ENCODE data around the gene WDR7.
A peak's percentile ranks its signal among the peaks of the same experiment; 100 is the strongest.

WDR7 gene

DNA sequence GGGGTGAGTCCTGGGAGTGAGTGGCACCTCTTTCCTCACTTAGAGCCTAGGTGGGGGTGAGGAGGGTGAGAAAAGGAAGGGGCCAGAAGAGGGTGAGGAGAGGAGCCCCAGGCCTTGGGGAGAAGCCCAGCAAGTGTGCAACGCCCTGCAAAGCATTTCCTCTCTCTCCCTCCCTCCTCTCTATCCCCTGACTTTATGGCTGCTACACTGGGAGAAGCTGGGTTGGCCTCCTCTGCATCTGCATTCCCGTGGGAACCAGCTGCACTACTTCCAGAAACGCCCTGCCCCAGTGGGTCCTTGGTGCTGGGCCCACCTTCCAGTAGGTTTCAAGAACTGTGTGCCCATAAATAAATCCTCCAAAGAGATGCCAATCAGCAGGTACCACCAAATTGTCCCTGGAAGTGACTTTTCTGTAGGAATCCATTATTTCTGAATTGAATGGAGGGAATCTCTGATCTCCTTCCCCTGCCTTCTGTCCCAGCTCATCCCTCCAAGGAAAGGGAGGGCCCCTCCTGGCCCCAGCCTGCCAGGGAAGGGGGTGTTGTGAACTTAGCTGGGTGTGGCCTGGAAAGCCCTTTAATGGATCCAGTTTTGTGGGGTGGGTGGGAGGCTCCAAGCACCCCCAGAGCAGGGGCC is 400.0 kb downstream of the WDR7 start:
- Histone ChIP-seq H3K4me3 (IDR thresholded peaks at IDR 0.05; ENCODE audit: insufficient read depth, low read depth, low read length) (no peak overlapping the region), H3K79me2 (ENCODE audit: insufficient read depth, low read depth) (no peaks in the 10 kb centered on the region), H3K27ac (peak overlapping the region; percentile 96), H4K20me1 (ENCODE audit: insufficient read depth) (no peaks in the 10 kb centered on the region), H3K36me3 (ENCODE audit: insufficient read depth) (no peaks in the 10 kb centered on the region), H3K4me2 (peak overlapping the region; percentile 98), H3K9ac (peak overlapping the region; percentile 60), H3K4me1 (ENCODE audit: low read depth, poor library complexity, severe bottlenecking) (peaks cover 57% of the 10 kb centered on the region), H2AFZ (ENCODE audit: low read depth) (peak overlapping the region; percentile 47), H3K27me3 (ENCODE audit: insufficient read depth, low read depth) (no peaks in the 10 kb centered on the region)
- TF ChIP-seq, protein P1, sequence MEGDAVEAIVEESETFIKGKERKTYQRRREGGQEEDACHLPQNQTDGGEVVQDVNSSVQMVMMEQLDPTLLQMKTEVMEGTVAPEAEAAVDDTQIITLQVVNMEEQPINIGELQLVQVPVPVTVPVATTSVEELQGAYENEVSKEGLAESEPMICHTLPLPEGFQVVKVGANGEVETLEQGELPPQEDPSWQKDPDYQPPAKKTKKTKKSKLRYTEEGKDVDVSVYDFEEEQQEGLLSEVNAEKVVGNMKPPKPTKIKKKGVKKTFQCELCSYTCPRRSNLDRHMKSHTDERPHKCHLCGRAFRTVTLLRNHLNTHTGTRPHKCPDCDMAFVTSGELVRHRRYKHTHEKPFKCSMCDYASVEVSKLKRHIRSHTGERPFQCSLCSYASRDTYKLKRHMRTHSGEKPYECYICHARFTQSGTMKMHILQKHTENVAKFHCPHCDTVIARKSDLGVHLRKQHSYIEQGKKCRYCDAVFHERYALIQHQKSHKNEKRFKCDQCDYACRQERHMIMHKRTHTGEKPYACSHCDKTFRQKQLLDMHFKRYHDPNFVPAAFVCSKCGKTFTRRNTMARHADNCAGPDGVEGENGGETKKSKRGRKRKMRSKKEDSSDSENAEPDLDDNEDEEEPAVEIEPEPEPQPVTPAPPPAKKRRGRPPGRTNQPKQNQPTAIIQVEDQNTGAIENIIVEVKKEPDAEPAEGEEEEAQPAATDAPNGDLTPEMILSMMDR (conservative IDR thresholded peaks at IDR 0.05; ENCODE audit: low read depth, low read length), result no peak

DNA sequence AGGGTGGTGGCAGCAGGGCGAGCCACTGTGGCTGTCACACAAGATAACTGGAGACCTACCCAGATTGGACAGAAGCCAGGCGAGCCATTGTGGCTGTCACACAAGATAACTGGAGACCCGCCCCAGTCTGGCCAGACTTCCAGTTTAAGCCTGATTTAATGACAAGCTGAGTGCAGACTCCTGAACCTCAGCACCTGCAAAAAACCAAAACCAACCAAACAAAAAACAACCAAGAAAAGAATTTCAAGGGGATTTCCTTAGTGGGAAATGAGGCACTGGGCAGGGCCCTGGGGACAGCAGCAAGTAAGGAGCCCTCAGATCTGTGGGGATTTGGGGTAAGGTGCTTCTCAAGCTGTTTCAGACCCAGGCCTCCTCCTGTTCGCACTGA is 400.5 kb downstream of the WDR7 start:
- no peaks in the 10 kb centered on the region for H3K36me3 ChIP-seq (ENCODE audit: insufficient read depth)
- no peak overlapping the region for H3K4me3 ChIP-seq (IDR thresholded peaks at IDR 0.05; ENCODE audit: insufficient read depth, low read depth, low read length)
- H4K20me1 ChIP-seq (ENCODE audit: insufficient read depth), result no peaks in the 10 kb centered on the region
- TF ChIP-seq, protein P1 (conservative IDR thresholded peaks at IDR 0.05; ENCODE audit: low read depth, low read length), result no peak
- peaks cover 57% of the 10 kb centered on the region for H3K4me1 ChIP-seq (ENCODE audit: low read depth, poor library complexity, severe bottlenecking)
- peak overlapping the region; percentile 98 for H3K4me2 ChIP-seq
- no peaks in the 10 kb centered on the region for H3K79me2 ChIP-seq (ENCODE audit: insufficient read depth, low read depth)
- peak overlapping the region; percentile 47 for H2AFZ ChIP-seq (ENCODE audit: low read depth)
- H3K27ac ChIP-seq, result peak overlapping the region; percentile 96
- peak overlapping the region; percentile 60 for H3K9ac ChIP-seq
- H3K27me3 ChIP-seq (ENCODE audit: insufficient read depth, low read depth), result no peaks in the 10 kb centered on the region

DNA sequence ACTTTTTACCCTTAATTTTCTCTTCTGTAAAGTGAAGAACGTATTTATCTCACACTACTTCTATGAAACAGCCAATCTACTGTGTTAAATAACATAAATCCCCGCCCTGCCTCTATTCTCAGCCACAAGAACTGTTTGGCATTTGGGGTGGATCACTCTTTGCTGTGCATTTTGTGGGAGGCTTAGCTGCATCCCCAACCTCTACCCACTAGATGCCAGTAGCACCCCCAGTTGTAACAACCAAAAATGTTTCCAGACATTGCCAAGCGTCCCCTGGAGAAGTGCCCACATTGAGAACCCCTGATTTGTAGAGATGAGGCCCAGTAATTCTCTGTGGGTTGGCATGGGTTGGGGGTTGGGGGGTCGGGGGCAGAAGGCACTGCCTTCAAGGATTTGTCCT is 401.0 kb downstream of the WDR7 start:
- TF ChIP-seq, protein P1 (conservative IDR thresholded peaks at IDR 0.05; ENCODE audit: low read depth, low read length), result peak; percentile 80

DNA sequence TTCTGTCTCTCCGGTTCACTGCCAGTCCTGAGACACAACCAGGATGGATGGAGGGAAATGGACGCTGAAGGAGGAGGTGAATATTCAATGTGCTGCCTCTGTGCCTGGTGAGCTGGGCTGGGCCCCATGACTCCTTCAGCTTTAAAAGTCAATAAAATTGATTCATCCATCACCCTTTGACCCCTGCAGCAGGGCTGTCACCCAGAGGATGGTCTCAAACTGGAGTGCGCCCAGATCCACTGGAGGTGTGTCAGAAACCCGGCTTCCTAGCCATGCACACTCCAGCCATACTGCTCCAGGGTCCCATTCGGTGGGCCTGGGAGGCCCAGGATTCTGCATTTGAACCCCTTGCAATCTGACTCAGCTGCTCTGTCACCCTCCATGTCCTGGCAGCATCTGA is 401.6 kb downstream of the WDR7 start:
- Histone ChIP-seq H3K27ac (peak overlapping the region; percentile 96), H3K4me1 (ENCODE audit: low read depth, poor library complexity, severe bottlenecking) (peaks cover 57% of the 10 kb centered on the region), H3K4me3 (IDR thresholded peaks at IDR 0.05; ENCODE audit: insufficient read depth, low read depth, low read length) (no peak overlapping the region), H3K9ac (peak overlapping the region; percentile 60), H3K4me2 (peak overlapping the region; percentile 98), H2AFZ (ENCODE audit: low read depth) (peak overlapping the region; percentile 47), H3K79me2 (ENCODE audit: insufficient read depth, low read depth) (no peaks in the 10 kb centered on the region), H3K36me3 (ENCODE audit: insufficient read depth) (no peaks in the 10 kb centered on the region), H4K20me1 (ENCODE audit: insufficient read depth) (no peaks in the 10 kb centered on the region), H3K27me3 (ENCODE audit: insufficient read depth, low read depth) (no peaks in the 10 kb centered on the region)
- TF ChIP-seq, protein P1 (conservative IDR thresholded peaks at IDR 0.05; ENCODE audit: low read depth, low read length), result no peak

More for the DNA sequence above, 401.0 kb downstream of the WDR7 start:
- no peaks in the 10 kb centered on the region for H3K36me3 ChIP-seq (ENCODE audit: insufficient read depth)
- H3K4me2 ChIP-seq, result peak overlapping the region; percentile 98
- peak overlapping the region; percentile 96 for H3K27ac ChIP-seq
- no peaks in the 10 kb centered on the region for H4K20me1 ChIP-seq (ENCODE audit: insufficient read depth)
- H3K79me2 ChIP-seq (ENCODE audit: insufficient read depth, low read depth), result no peaks in the 10 kb centered on the region
- peak overlapping the region; percentile 60 for H3K9ac ChIP-seq
- no peak overlapping the region for H3K4me3 ChIP-seq (IDR thresholded peaks at IDR 0.05; ENCODE audit: insufficient read depth, low read depth, low read length)
- peak overlapping the region; percentile 47 for H2AFZ ChIP-seq (ENCODE audit: low read depth)
- no peaks in the 10 kb centered on the region for H3K27me3 ChIP-seq (ENCODE audit: insufficient read depth, low read depth)
- H3K4me1 ChIP-seq (ENCODE audit: low read depth, poor library complexity, severe bottlenecking), result peaks cover 57% of the 10 kb centered on the region
